Suppressor macrophage (primary cell): ENCODE measurements around the gene KDM4B.

Experiments used
- DNase-seq, 4 experiments: peaks; one replicate each; pipeline ENCODE4 v3.0.0-alpha.2; 2020 to 2022

KDM4B gene

DNA sequence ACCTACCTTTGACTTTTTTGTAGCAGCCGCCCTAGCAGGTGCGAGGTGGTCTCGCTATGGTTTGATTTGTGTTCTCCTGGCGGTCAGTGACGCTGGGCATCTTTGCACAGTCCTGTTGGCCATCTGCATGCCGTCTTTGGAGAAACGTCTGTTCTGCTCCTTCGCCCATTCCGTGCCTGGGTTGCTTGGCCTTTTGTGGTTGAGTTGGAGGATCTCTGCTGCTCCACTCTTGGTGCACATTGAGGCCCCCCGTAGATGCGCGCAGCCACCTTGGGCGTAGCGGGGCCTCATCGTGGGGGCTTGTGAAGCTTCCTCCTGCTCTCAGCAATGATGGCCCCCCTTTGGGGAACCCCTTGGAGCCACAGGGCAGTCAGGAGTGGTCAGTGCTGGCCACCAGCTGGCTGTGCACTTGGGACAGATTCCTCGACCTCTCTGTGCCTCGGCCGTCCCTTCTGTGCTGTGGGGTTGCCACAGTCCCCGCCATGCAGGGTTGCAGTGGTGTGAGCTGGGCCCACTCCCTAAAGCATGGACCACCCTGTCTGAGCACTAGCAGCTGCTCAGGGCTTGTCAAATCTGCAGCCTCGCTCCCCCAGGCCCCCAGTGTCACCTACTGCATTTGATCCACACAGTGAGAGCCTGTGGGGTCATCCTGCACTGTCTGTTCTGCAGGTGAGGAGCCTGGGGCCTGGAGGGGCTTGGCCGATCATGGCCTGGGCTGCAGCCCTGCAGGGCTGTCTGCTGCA lies 170.8 kb downstream of the KDM4B start:
- DNase-seq: no peak

GRCh38 chr19:5141129-5141849 lies 172.4 kb downstream of the KDM4B start:
- DNase-seq: no peak

DNA sequence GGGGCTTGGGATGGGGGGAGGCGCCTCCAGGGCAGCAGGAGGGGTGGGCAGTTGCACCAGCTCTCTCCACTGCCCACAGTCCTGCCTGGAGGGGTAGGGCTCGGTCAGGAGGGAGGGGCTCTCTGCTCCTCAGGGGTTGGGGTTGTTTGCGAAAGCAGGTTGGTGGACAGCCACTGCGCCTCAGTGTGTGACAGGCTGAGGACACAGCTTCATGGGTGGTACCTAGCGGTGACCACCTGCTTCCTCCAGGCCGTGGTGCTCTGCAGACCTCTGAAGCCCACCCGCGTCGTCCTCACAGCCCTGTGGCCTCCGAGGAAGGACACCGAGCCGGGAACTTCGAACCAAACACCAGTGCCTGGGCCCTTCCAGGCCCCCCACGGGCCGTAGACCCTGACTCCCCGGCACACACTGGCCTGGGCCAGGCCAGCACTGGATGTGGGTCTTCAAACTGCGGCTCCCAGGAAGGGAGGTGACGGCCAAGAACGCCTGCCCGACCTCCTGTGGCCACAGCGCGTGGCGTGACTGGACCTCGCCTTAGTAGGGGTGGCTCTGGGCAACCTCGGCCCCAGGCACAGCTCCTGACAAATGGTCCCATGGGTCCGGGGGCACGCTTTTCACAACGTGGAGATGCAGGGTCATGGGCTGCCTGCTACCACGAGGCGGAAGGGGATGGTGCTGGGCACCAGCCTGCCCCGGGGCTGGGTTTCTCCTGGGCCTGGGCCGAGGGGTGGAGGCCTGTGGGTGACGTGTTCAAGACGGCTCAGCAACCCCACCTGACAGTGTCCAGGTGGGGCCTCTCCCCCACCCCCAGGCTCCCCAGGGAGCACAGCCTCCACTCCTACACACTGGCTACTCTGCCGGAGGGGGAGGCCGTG lies 173.2 kb downstream of the KDM4B start:
- no peak for DNase-seq

GRCh38 chr19:5142725-5143097 lies 173.8 kb downstream of the KDM4B start:
- no peak for DNase-seq

DNA sequence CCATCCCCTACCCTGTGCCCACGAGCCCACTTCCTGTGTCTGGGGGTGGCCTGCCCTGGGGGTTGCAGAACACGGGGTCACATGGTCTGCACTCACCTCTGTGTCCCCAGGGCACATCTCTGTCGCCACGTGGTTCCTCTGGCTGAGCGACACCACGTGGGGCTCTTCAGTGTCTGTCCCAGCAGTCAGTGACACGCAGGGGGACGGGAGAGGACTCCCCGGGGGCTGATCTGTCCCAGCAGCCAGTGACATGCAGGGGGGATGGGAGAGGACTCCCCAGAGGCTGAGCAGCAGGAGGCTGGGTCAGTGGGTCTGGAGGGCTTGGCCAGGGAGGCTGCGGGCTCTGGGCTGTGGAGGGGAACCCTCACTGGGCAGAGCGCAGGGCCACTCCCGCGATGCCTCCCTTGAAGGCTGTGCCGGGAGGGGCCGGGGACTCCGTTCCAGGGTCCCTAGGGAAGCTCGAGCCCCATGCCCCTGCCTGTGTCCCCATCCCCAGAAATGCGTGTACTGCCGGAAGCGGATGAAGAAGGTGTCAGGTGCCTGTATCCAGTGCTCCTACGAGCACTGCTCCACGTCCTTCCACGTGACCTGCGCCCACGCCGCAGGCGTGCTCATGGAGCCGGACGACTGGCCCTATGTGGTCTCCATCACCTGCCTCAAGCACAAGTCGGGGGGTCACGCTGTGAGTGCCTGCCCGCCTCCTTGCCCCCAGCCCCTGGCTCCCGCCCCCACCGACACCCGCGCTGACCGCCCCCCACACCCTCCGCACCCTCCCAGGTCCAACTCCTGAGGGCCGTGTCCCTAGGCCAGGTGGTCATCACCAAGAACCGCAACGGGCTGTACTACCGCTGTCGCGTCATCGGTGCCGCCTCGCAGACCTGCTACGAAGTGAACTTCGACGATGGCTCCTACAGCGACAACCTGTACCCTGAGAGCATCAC lies 174.8 kb downstream of the KDM4B start:
- DNase-seq: no peak

GRCh38 chr19:5144545-5145179 lies 175.7 kb downstream of the KDM4B start:
- DNase-seq: no peak

- no peak for DNase-seq
Measured at GRCh38 chr19:5145521-5146511, 176.9 kb downstream of the KDM4B start.

GRCh38 chr19:5147074-5147977 lies 178.4 kb downstream of the KDM4B start:
- no peak for DNase-seq

DNA sequence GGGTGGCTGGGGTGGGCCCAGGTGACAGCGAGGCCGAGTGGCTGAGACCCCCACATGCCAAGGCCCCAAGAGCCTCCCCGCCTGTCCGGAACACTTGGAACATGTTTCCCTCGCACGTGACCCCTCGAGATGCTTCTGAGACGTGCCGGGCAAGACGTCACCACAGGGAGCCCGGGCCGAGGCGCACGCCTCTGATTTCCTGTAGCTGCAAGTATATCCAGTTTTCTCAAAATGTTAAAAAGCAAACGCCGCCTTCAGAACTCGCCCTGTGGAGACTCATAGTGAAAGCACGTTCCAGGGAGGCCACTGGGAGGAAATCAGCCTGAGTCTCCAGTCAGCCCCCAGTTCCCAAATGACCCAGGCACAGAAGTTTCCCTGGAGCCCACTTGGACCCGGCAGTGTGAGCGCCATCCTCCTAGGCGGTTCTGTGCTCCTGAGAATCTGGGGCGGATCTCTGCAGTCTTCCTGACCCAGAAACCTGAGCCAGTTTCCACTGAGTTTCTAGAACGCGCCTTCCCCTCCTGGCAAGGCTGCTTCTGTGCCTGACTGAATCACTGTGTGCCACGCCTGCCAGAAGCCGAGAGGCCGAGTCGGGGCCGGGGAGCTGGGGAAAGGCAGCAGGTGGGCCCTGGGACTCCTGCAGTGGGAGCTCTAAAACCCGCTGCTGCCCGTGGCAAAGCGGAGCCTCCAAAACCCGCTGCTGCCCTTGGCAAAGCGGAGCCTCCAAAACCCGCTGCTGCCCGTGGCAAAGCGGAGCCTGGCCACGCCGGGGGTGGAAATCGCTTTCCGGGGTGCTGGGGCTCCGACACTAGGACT lies 179.3 kb downstream of the KDM4B start:
- no peak for DNase-seq

- DNase-seq: no peak
Measured at GRCh38 chr19:5148794-5149190, 179.9 kb downstream of the KDM4B start.

GRCh38 chr19:5149508-5149907 lies 180.6 kb downstream of the KDM4B start:
- no peak for DNase-seq

DNA sequence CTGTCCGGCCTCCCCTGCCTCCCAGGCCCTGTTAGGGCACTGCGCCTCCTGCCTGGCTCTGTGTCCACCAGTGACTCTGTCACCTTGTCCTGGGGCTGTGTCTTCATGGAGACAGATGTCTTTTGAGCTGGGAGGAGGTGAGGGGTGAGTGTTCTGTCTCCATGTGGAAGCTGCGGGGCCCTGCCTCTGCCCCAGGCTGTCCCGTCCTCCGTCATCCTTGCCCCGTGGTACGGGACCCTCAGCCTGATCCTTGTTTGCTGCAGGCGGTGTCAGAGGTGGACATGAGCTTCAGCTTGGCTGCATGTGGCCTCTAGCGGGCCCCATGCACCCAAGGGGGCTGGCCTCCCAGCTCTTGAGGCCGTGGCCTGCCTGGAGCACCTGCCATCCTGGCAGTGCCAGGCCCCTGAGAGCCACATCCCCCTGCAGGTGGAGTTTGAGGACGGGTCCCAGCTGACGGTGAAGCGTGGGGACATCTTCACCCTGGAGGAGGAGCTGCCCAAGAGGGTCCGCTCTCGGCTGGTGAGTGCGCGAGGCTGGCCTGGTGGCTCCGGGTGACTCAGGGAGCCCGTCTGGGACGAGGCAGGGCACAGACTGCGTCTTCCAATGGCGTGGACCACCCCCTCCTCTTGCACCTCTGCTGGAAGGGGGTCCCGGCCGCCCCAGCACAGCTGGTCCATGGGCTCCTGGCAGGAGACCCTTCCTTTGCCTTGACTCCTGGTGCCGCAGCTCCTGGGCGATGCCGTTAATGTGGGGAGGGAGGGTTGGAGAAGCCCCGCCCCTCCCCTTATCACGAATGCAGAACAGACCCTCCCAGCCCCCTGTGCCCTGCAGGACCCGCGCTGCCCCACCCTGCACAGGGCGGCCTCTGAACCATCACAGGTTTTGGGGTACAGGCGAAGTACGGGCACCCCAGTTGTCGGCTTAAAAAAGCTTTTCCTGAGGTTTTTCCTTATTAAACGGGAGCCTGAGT lies 181.3 kb downstream of the KDM4B start:
- no peak for DNase-seq

- no peak for DNase-seq
Measured at GRCh38 chr19:5150902-5151741, 182.2 kb downstream of the KDM4B start.

DNA sequence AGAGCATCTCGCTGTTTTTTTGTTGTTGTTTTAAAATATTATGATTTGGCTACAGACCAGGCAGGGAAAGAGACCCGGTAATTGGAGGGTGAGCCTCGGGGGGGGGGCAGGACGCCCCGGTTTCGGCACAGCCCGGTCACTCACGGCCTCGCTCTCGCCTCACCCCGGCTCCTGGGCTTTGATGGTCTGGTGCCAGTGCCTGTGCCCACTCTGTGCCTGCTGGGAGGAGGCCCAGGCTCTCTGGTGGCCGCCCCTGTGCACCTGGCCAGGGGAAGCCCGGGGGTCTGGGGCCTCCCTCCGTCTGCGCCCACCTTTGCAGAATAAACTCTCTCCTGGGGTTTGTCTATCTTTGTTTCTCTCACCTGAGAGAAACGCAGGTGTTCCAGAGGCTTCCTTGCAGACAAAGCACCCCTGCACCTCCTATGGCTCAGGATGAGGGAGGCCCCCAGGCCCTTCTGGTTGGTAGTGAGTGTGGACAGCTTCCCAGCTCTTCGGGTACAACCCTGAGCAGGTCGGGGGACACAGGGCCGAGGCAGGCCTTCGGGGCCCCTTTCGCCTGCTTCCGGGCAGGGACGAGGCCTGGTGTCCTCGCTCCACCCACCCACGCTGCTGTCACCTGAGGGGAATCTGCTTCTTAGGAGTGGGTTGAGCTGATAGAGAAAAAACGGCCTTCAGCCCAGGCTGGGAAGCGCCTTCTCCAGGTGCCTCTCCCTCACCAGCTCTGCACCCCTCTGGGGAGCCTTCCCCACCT lies 183.3 kb downstream of the KDM4B start:
- DNase-seq: no peak

DNA sequence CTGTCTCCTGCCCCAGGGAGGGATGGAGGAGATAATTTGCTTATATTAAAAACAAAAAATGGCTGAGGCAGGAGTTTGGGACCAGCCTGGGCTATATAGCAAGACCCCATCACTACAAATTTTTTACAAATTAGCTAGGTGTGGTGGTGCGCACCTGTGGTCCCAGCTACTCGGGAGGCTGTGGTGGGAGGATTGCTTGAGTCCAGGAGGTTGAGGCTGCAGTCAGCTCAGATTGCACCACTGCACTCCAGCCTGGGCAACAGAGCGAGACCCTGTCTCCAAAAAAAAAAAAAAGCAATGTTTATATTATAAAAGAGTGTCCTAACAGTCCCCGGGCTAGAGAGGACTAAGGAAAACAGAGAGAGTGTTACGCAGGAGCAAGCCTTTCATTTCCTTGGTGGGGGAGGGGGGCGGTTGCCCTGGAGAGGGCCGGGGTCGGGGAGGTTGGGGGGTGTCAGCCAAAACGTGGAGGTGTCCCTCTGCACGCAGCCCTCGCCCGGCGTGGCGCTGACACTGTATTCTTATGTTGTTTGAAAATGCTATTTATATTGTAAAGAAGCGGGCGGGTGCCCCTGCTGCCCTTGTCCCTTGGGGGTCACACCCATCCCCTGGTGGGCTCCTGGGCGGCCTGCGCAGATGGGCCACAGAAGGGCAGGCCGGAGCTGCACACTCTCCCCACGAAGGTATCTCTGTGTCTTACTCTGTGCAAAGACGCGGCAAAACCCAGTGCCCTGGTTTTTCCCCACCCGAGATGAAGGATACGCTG lies 184.0 kb downstream of the KDM4B start:
- DNase-seq: no peak
